GM12874 (cell line): ENCODE measurements around the gene NR2E1.

ENCODE experiments used
- TF ChIP-seq, protein P1 (sequence below): IDR thresholded peaks from 2 replicates; pipeline ENCODE4 v1.5.1; 2011; ENCODE audit warnings: low read depth, mild to moderate bottlenecking, control low read depth, low read length, moderate library complexity; ENCODE audit not compliant: insufficient read depth

NR2E1 gene

DNA sequence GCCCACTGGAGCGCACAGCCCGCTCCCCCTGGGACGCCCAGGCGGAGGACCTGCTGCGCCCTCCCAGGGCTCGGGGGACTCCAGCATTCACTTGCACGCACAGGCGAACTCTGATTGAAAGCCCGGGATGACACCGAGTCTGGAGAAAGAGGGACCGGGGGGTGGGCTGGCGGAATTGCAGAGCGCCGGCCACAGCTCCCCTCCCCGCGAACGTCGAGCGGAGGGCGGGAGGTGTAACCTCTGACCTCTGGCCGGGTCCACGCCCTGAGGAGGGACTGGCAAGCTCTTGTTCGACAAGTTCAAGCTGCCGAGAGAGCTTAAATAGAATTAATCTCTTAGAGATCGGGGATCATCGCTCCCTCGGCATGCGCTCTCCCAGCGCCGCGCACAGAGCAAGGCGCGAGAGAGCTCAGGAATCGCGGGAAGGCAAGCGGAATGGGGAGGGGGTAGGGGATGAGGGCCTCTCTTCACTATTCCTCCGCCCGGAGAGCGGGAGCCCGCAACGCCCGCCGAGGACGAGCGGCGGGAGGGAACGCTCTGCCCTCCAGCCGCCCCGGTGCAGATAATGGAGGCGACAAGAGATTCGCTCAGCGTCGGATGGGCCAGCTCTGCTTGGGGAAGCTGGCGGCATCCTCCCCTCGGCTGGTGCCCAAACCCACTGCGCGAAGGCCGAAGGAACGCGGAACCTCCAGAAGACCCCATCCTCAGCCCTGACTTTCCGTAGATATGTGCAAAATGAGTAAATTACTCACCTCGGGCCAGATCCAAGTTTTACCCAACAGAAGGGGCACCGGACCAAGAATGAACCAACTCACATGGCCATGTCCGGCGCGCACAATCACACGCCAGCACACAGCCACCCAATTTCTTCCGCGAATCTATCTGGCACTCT lies 761 bp upstream of the NR2E1 start:
- TF ChIP-seq, protein P1, sequence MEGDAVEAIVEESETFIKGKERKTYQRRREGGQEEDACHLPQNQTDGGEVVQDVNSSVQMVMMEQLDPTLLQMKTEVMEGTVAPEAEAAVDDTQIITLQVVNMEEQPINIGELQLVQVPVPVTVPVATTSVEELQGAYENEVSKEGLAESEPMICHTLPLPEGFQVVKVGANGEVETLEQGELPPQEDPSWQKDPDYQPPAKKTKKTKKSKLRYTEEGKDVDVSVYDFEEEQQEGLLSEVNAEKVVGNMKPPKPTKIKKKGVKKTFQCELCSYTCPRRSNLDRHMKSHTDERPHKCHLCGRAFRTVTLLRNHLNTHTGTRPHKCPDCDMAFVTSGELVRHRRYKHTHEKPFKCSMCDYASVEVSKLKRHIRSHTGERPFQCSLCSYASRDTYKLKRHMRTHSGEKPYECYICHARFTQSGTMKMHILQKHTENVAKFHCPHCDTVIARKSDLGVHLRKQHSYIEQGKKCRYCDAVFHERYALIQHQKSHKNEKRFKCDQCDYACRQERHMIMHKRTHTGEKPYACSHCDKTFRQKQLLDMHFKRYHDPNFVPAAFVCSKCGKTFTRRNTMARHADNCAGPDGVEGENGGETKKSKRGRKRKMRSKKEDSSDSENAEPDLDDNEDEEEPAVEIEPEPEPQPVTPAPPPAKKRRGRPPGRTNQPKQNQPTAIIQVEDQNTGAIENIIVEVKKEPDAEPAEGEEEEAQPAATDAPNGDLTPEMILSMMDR, result no peak

DNA sequence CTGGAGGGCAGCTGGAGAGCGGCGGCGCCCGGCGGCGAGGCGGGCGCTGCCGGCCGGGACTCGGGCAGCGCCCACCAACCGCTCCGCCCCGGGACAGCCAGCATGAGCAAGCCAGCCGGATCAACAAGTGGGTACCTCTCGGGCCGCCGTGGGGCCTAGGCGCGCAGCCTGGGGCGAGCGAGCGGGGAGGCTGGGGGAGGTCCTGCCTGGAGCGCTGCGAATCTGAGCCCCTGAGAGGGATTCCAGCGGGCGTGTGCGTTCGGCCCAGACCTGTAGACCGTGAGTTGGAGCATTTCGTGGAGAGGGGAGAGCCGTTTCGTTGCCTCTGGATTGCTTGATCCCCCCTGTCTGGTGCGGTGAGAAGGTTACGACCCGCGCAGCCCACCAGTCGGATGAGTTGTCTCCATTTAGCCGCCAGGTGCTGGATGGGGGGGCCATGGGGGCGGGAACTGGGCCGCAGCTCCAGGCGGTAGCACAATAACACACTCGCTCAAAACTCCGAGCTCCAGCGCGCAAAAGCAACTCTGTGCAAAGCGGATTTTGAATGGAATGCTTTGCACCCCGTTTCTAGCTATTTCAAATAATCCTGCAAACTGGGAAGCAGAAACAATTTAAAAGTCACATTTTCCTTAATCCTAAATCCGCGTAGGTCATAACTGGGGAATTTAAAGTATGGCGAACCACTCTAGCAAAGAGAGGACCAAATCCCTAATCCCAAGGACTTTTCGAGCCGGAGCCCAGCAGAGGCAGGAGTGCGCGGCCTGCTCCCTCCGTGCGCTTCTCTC lies 1.0 kb downstream of the NR2E1 start:
- TF ChIP-seq, protein P1, result no peak

DNA sequence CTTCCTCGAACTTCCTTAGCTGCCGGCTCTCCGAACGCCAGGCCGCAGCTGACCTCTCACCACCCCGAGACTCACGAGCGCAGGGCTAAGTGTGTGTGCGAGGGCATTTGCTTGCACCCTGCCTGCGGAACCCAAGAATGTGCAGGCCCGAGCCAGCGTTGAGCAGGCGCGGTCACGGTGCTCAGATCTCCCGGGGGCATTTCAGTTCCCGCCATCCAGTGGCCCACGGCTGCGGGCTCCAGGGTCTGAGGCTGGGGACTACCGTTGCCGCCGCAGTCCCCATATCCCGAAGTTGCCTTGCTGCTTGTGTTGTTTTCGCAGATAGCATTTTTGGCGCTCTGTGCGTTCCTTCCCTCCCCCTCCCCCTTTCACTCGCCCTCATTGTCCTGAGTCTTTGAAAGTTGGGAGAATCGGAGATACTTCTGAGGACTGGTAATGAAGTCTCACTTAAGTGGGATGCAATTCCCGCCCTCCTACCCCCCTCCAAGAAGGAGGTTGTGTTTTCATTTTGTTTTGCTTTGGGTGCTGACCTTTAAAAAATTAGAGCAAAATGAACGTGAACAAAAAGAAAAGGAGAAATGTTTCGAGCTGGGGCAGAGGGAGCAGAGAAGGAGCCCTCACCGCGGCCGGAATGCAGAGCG lies 1.7 kb downstream of the NR2E1 start:
- TF ChIP-seq, protein P1, result no peak

DNA sequence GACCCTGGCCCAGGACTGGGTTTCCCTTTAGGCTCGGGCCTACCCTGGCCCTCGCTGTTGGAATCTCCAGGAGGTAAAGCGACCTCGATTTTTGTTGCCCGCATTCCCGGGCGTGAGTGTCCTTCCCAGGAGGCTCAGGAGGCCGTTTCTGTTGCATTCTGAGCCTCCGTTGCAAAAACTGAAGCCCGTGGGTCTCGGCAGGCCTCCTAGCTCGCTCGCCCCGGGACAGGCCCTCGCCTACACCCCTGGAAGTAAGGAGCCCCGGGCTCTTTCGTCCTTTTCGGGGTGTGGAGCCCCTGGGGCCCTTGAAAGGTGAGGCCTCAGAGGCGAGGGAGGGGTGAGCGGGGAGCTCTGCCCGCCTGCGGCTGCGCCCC lies 2.3 kb downstream of the NR2E1 start:
- TF ChIP-seq, protein P1, result no peak

DNA sequence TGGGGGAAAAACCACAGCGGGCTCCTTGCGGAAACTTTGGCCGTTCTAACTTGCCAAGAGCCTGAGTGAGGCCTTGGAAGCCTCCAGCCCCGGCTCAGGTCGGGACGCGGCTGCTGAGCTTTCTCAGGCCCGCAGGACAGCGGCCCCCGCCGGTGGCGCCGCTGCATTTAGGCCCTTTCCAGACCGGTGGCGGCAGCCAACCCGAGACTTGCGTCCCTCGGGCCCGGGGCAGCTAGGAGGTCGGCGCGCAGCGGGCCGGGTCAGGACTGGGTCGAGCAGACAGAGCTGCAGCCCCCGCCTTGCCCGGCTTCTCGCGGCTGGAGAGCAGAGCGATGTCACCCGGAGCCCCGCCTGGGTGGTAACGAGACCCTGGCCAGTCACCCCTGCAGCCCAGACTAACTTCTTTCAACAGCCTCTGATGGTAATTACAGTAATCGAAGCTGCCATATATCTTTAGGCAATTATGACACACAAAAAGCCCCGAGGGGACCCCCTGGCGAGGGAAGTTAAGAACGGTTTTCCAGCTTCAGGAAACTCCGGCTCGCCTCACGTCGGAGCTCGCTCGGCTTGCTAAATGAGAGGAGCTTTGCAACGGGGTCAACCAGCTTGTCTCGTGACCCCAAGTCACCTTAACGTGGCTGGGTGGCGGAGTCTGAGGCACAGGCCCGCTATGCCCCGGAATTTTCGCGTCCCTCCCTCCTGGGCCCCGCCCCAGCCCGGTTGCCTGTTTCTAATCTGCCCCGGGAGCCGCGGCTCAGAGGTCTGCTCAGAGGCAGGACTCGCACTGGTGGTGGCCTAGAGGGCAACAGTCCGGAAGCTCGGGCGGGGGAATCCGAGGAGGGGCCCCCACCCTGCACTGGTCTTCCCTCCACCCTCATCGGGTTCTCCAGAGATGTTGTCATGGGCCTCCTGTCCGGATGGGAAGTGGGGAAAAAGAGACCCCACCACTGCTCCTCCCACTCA lies 3.0 kb downstream of the NR2E1 start:
- TF ChIP-seq, protein P1, result peak; percentile 30; the same call in 1 of the 2 replicates

DNA sequence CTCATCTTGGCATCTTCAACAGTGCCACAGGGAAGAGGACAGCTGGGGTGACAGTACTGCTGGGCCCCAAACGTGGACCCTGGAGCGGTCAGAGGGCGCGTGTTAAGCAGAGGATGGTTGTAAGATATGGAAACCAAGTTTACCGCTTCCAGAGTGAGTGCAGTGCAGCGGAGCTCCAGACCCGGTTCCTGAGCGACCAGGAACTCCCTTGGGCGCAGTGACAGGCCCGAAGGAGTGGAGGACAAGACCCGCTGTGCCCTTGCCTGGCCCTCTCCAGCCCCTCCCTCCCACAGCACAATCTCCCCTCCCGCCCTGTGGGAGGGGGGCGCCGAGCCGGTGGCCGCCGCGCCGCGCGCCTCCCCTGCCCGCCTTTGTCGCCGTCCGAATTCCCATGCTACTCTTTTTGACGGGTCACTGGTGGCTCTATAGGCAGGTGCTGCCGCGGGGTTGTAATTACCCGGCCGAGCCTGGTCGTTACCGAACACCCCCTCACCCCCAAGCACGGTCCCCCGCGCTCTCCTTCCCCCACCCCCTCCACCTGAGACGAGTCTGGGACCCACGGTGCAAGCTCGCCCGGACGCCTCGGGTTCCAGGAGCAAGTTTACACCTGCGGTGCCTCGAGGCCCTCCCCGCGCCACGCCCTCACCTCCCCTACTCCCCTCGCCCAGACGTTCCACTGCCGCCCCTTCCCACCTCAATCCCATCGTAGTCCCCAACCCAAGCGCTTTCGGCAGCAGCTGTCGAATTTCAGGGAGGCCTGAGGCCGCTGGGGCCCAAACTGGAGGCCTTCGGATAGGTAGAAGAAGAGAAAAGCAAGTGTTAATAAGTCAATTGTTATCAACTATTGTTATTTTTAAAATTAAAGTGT lies 3.9 kb downstream of the NR2E1 start:
- TF ChIP-seq, protein P1, result no peak
